H1 (cell line): Measurements from ENCODE around the gene ADAMTS14. TPM values are rescaled to one million over a fixed set of nuclear protein-coding genes. Genes with fewer than 3 reads are reported as not detected.

Experiments used
- BRCA1 ChIP-seq: IDR thresholded peaks from 2 replicates; pipeline ENCODE4 v1.6.1; 2012; ENCODE audit warnings: low read depth, low read length, improper control_type of control experiment
- CBX8 ChIP-seq: fragments of 300-800, 300-1000 bp; sonication (generic); IDR thresholded peaks from 2 replicates; pipeline ENCODE4 v1.7.1; 2016; ENCODE audit warnings: low read depth, low read length, borderline replicate concordance
- CEBPB ChIP-seq: IDR thresholded peaks from 2 replicates; pipeline ENCODE4 v1.6.1; 2012; ENCODE audit warnings: low read depth, low read length
- CHD1 ChIP-seq: IDR thresholded peaks from 2 replicates; pipeline ENCODE4 v1.6.1; 2012; ENCODE audit warnings: low read depth, low read length, improper control_type of control experiment
- CHD7 ChIP-seq: fragments of 300-600 bp; sonication (generic); IDR thresholded peaks from 2 replicates; pipeline ENCODE4 v1.7.1; 2012; ENCODE audit warnings: low read length, moderate library complexity, mild to moderate bottlenecking, inconsistent platforms; ENCODE audit not compliant: insufficient replicate concordance
- CTBP2 ChIP-seq: IDR thresholded peaks from 2 replicates; pipeline ENCODE4 v1.7.0; 2011; ENCODE audit warnings: borderline replicate concordance, mild to moderate bottlenecking, moderate library complexity, mixed read lengths, low read length; ENCODE audit not compliant: insufficient read depth, insufficient read length
- GABPA ChIP-seq: IDR thresholded peaks from 2 replicates; pipeline ENCODE4 v1.6.1; 2011; ENCODE audit warnings: mild to moderate bottlenecking, low read length, moderate library complexity, borderline replicate concordance; ENCODE audit not compliant: insufficient read depth
- HDAC2 ChIP-seq, 2 experiments: fragments of 300-600 bp in 1 of 2; sonication (generic) in 1 of 2; IDR thresholded peaks; 2 replicates each; pipeline ENCODE4 v1.6.1; 2011 to 2012; ENCODE audit warnings: low read depth in 2 of 2, low read length in 2 of 2, mild to moderate bottlenecking in 2 of 2, moderate library complexity in 2 of 2, borderline replicate concordance in 1 of 2, inconsistent platforms in 1 of 2
- RBBP5 ChIP-seq: IDR thresholded peaks from 2 replicates; pipeline ENCODE4 v1.7.1; 2012; ENCODE audit warnings: low read depth, mild to moderate bottlenecking, inconsistent platforms, low read length, moderate library complexity, borderline replicate concordance
- SIN3A ChIP-seq, 2 experiments: IDR thresholded peaks in 1 of 2; conservative IDR thresholded peaks in 1 of 2; 2 replicates each; pipeline ENCODE4 v1.6.1; 2011 to 2012; ENCODE audit warnings: low read length in 2 of 2, improper control_type of control experiment in 1 of 2, low read depth in 1 of 2, mild to moderate bottlenecking in 1 of 2
- SIX5 ChIP-seq: IDR thresholded peaks from 2 replicates; pipeline ENCODE4 v1.6.1; 2011; ENCODE audit warnings: mild to moderate bottlenecking, low read depth, low read length
- SRF ChIP-seq: IDR thresholded peaks from 2 replicates; pipeline ENCODE4 v1.6.1; 2011; ENCODE audit warnings: mild to moderate bottlenecking, low read depth, low read length, moderate library complexity
- polyA plus RNA-seq, 7 experiments: library from polyadenylated mRNA; depleted of rRNA in 3 of 7; stranded (reverse) in 5 of 7; unstranded in 2 of 7; fragments of >200 nt in 5 of 7; fragments of 200-250 nt in 2 of 7; gene quantifications; 1 replicate in 5 of 7; 2 replicates in 1 of 7; 4 replicates in 1 of 7; pipeline versions ENCODE4 v1.2.1 to v1.2.3, GENCODE V29; 2011 to 2013; ENCODE audit warnings: missing spikeins in 2 of 7, mixed read lengths in 2 of 7
- total RNA-seq: library from RNA; stranded (reverse); fragmentation: NEBNext Ultra II Directional; extraction: Animal tissue kit (Norgen Biotek cat#: 25700); gene quantifications from 2 replicates; pipeline ENCODE4 v1.2.1, GENCODE V29; 2021

Gene ADAMTS14
- total and polyA plus RNA-seq, 2 of the 8 experiments (the other 6 are each of a cell fraction or from before 2014, with no cell fraction given), result 2.0 to 2.3 TPM

GRCh38 chr10:70691611-70692010, 19.3 kb downstream of the ADAMTS14 start (continued):
- no peak for TF ChIP-seq CHD7
- no peak for TF ChIP-seq RBBP5
- TF ChIP-seq CTBP2, result no peak
- TF ChIP-seq CBX8, result no peak
- no peak for TF ChIP-seq CHD1
- TF ChIP-seq SIX5, result no peak
- no peak for TF ChIP-seq BRCA1
- TF ChIP-seq GABPA, result no peak
- no peak for TF ChIP-seq CEBPB
- TF ChIP-seq SIN3A (conservative IDR thresholded peaks at IDR 0.05 in 1 of 2, IDR thresholded peaks at IDR 0.05 in 1 of 2; ENCODE audit: low read depth in 1 of 2, low read length in 2 of 2), result no peak
- TF ChIP-seq HDAC2 (IDR thresholded peaks at IDR 0.05; ENCODE audit: borderline replicate concordance in 1 of 2, low read depth in 2 of 2, low read length in 2 of 2), result no peak
- TF ChIP-seq SRF, result no peak
